ENCODE data around the gene CD47.

DNA sequence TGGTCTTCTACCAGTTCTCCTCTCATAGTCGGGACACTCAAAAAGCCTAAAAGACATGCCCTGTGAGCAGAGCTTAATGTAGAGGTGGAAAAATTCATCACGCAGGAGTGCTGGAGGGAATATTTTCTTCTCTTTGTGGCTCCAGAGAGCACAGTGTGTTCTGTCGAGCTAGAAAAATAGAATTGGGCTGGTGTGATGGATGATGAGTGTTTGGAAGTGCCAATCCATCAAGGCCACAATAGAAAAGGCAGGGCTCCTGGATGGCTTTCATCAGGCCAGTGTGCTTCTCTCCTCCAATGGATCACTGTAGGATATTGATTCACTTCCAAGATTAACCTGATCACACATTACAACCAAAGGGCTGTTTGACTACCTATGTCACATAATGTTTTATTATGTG is 65.7 kb downstream of the CD47 start:
- TF ChIP-seq, protein P1, sequence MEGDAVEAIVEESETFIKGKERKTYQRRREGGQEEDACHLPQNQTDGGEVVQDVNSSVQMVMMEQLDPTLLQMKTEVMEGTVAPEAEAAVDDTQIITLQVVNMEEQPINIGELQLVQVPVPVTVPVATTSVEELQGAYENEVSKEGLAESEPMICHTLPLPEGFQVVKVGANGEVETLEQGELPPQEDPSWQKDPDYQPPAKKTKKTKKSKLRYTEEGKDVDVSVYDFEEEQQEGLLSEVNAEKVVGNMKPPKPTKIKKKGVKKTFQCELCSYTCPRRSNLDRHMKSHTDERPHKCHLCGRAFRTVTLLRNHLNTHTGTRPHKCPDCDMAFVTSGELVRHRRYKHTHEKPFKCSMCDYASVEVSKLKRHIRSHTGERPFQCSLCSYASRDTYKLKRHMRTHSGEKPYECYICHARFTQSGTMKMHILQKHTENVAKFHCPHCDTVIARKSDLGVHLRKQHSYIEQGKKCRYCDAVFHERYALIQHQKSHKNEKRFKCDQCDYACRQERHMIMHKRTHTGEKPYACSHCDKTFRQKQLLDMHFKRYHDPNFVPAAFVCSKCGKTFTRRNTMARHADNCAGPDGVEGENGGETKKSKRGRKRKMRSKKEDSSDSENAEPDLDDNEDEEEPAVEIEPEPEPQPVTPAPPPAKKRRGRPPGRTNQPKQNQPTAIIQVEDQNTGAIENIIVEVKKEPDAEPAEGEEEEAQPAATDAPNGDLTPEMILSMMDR (IDR thresholded peaks at IDR 0.05; ENCODE audit: borderline replicate concordance, extremely low read depth, low read length, poor library complexity, severe bottlenecking) = no peak
- TF ChIP-seq EZH2 (IDR thresholded peaks at IDR 0.05; ENCODE audit: borderline replicate concordance, low read depth, low read length, severe bottlenecking) = no peak

Measured in DND-41 (cell line).